NCI-H510A treated with DMSO at 0.1 percent for 48 hours (cell line): ENCODE measurements around the gene ODAD3.
"Not testable (repeated sequence)": the region's sequence is repeated elsewhere in the genome, so short reads cannot be mapped to it uniquely, and the experiment has no call there.

ENCODE experiments used
- DNase-seq: peaks from one replicate; lab custom pipeline; 2025; lab: John Stamatoyannopoulos, UW

Gene ODAD3

DNA sequence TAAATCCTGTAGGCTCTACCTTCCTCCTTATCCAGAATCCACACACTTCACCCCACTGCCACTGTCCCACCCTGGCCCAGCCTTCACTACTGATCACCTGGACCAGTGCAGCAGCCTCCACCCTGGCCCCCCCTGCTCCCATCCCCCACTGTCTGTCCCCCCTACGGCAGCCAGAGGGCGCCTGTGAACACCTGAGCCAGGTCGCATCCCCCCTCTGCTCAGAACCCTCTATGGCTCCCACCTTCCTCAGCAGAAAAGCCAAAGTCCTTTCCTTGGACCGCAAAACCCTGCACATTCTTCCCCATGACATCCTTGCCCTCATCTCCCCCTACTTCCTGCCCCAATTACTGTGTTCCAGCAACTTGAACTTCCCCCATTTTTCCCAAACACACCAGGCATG is 25.3 kb upstream of the ODAD3 start:
- no peak for DNase-seq

GRCh38 chr19:11458912-11459311 is 24.0 kb upstream of the ODAD3 start:
- DNase-seq = not testable (repeated sequence)

DNA sequence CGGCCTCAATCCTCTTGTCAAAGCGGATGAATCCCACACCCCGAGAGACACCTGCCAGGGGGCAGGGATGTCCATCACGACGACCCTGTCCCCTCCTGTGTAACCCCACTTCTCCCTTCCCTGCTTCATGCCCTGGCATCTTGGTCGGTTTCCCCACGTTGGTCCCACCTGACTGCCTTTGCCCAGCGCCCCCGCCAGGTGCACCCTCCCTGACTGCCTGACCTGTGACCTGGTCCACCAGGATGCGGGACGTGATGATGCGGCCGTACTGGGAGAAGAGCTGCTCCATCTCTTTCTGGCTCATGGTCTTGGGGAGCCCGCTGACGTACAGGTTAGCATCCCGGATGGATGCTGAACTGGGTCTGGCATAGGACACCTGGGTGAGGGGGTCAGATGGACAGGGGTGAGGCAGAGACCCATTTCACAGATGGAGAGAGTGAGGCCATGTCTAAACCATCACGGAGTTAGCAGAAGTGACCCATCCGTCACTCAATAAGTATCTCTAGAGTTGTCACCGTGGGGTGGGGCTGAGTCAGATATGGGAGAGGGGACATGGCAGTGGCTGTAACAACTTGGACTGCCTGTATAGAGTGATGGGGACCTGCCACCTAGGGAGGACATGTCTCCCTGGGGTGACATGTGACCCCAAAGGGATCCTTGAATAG is 23.4 kb upstream of the ODAD3 start:
- no peak for DNase-seq

DNA sequence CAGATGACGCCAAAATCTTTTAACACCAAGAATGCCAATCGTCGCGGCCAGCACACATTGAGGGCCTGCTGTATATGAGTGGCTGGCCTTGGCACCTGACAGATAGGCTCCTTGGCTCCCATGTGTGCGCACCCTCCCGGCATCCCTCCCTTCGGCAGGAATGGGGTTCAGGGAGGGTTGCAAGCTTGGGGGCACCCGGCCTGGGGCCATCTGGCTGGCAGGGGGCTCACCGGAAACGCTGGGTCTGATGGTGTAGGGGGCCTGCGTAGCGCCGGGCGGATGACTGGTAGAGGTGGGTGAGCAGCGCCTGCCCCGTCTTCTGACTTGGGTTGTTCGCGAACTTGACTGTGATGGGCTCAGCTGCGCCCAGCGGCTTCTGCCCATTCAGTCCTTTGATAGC is 22.9 kb upstream of the ODAD3 start:
- DNase-seq = no peak

- DNase-seq = no peak
Observed at GRCh38 chr19:11457115-11457514, 22.2 kb upstream of the ODAD3 start.

DNA sequence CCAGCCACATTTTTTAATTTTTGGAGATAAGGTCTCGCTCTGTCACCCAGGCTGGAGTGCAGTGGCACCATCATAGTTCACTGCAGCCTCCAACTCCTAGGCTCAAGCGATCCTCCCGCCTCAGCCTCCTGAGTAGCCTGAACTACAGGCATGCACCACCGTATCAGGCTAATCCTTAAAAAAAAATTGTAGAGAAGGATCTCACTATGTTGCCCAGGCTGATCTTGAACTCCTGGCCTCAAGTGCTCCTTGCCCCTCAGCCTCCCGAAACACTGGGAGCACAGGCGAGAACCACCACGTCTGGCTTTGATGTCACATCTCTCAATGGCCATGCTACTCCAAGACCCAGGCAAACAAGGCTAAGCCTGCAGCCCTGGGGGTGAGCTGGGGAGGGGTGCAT is 21.7 kb upstream of the ODAD3 start:
- no peak for DNase-seq

GRCh38 chr19:11455233-11455554 is 20.3 kb upstream of the ODAD3 start:
- DNase-seq = not testable (repeated sequence)

DNA sequence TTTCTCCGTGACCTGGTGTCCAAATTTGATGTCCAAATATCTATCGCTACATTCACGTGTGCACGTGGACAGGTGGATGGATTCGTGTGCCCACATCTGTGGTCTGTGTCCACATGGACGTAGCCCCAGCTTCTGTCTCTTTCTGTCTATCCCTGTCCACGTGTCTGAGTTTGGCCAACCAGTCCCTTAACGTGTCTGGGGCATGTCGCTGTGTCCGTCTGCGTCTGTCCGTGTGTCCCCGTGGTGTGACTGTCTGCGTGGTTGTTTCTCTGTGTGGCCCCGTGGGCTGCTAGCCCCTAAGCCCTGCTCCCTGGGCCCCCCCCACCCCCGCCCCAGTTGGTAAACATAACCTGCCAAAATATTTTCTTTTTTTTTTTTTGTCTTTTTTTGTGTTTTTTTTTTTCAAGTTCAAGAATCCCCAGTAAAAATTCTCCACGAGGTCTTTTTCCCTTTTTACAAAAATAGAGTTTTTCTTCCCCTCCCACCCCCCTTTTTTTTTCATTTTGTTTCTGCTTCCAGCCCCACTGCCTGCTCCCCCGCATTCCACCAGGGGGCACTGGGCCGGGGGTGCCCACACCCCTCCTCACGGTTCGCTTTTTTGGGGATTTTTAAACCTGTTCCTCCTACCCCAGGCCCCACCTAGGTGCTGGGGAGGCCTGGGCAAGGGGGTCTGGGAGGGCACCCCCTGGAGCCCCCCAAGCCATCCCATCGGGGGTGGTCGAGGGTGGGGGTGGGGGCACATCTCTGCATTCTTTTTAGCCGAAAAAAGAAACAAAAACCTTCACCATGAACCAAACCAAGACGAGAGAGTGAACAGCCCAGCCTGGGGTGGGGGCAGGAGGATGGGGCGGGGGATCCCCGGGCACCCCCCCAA is 18.8 kb upstream of the ODAD3 start:
- DNase-seq = no peak

DNA sequence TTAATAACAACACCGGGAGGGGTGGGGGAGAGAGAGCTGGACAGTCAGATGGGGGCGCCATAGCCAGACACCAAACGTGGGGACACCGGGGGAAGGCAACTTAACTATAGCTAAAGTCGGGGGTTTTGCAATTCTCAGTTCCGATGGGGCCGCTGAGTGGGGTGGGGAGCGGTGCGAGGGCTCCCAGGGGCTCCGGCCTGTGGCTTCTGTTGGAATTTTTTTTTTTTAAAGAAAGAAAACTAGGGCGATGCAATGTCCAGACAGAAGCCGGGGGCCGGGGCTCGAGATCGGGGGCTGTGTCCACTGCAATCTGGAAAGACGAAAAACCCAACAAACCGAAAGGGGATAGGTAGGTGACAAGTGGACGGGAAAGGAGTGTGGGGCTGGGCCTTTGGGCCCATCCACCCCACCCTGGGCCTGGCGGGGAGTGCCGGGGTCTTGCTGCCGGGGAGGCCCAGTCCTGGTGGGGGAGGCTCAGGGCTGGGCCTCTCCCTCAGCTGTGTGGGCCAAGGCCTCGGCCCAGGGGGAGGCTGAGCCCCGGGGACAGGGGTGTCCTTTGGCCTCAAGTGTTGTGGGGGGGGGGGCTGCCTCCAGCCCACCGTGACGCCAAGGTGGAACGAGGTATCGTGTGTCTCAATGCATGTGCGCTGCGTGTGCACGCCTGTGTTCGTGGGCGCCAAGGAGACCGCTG is 17.8 kb upstream of the ODAD3 start:
- DNase-seq = no peak

GRCh38 chr19:11451871-11452619 is 17.1 kb upstream of the ODAD3 start:
- DNase-seq = no peak

DNA sequence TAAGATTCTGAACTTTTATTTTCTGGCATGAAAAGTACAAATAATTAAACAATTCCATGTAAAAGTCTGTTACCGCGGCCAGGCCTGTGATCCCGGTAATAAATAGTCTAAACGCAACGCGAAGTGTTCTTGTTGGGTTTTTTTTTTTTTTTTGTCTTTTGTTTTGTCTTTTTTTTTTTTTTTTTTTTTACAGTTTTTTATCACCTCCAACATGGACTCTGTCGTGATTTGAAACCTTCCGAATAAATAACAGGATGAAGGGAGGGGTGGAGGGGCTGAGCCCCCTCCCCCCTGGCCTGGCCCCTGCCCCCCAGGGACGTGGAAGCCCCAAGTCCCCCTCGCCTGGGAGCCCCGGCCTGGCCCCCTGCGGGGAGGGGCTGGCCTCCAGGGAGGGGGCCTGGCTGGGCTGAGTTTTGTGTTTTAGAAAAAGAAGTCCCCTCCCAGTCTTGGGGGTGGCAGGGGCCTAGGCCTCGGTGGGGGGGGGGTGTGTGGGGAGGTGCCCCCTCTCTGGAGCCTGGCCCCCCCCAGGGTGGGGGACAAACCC is 16.5 kb upstream of the ODAD3 start:
- no peak for DNase-seq

DNA sequence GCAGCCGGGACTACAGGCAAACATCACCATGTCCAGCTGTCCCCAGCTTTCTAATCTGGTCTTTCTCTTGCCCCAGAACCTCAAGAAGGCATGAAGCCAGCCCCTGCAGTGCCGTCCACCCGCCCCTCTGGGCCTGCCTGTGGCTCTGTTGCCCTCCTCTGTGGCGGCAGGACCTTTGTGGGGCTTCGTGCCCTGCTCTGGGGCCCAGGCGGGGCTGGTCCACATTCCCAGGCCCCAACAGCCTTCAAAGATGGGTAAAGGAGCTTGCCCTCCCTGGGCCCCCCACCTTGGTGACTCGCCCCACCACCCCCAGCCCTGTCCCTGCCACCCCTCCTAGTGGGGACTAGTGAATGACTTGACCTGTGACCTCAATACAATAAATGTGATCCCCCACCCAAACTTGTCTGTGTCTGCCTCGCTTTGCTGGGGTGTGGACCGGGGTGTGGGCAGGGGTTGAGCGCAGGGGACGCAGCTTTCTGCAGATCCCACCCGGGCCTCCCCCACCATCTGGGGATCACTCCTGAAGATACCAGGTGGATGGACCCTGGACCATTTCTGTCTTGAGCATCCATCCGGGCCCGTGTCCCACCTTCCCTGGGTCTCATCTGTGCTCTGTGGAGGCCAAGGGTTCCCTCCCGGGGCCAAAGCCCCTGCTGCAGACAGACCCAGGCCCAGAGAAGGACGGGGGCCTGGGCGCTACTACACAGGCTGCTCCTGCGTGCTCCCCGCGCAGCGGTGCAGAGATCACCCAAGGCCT is 15.8 kb upstream of the ODAD3 start:
- no peak for DNase-seq

DNA sequence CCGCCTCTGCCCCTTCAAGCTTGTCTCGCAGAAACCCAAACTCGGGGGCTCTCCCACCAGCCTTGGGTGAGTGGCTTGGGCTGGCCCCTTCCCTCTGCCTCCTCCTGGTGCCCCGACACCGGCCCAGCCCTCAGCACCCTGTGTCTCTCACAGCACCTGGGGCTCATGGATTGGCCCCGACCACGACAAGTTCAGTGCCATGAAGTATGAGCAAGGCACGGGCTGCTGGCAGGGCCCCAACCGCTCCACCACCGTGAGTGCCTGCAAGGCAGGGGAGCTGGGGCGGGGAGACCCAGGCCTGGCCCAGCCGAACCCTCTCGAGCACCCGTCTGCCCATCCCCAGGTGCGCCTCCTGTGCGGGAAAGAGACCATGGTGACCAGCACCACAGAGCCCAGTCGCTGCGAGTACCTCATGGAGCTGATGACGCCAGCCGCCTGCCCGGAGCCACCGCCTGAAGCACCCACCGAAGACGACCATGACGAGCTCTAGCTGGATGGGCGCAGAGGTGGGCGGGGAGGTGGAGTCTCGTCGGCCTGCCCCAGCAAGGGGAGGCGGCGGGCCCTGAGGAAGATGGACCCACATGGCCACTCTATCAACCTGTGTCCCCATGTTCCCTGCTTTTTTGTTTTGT is 14.1 kb upstream of the ODAD3 start:
- DNase-seq = no peak

DNA sequence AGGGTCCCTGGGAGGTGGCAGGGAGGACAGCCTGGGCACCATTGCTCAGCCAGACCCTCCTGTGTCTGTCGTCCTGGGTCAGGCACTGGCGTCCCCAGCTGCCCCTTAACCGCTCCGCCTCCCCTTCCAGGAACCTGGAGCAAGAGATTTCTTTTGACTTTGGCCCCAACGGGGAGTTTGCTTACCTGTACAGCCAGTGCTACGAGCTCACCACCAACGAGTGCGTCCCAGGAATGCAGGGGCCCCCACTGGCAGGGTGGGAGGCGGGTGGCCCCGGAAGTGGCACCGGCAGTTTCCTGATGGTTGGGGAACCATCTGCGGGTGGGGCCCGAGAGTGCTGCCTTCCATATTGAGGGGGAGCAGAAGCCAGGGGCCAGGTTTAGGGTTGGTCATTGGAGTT is 13.5 kb upstream of the ODAD3 start:
- DNase-seq = no peak

DNA sequence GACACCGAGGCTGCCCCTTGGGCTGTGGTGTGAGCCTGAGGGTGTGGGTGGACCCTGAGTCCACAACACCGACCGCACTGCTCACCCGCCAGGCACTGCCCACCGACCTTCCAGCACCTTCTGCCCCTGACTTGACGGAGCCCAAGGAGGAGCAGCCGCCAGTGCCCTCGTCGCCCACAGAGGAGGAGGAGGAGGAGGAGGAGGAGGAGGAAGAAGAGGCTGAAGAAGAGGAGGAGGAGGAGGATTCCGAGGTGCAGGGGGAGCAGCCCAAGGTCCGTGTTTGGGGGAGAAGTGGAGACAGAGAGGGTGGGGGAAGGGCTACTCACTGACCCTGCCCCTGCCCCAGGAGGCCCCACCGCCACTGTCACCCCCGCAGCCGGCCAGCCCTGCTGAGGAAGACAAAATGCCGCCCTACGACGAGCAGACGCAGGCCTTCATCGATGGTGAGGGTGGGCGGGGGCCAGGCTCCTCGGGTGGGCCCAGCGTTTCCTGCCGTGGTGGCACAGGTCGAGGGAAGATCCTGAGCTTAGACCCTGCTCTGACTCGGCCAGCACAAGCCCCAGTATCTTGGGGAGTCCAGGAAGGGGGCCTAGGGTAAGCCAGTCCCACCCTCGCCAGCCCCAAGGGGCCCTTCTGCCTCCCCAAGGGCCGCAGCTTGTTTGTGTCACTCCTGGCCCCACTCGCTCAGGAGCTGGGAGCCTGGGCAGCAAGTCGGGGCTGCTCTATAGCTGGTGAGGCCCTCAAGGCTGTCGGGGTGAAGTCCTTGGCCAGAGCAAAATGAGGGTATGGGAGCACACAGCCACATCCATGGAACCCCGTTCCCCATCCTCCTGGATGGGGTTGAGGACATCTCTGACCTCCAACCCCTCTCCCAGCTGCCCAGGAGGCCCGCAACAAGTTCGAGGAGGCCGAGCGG is 12.7 kb upstream of the ODAD3 start:
- no peak for DNase-seq

DNA sequence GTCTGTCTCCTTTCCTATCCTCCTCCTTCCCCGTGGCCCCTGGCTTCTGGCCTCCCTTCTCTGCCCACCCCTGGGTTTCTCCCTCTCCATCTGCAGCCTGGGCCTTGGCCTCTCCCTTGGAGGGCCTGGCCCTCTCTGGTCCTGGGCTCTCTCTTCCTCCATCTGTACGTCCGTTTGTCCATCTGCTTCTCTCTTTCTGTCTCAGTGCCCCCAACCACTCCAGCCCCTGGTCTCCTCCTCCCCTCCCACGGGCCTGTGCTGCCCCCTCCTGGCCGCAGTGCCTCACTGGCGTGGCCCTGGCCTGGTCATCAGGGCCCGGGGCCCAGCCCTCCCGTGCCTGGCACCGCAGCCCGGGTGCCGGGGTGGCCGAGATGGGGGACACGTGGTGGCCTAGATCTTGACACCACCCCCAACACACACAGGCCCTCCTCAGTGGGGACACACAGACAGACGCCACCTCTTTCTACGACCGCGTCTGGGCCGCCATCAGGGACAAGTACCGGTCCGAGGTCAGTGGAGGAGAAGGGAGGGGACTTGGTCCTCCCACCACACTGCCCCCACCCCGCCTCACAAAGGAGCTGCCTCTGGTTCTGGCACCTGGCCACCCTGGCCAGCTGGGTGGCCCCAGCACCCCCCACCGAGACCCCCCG is 11.9 kb upstream of the ODAD3 start:
- no peak for DNase-seq

- DNase-seq = no peak
Observed at GRCh38 chr19:11446271-11446651, 11.3 kb upstream of the ODAD3 start.

GRCh38 chr19:11445141-11445540 is 10.2 kb upstream of the ODAD3 start:
- no peak for DNase-seq

DNA sequence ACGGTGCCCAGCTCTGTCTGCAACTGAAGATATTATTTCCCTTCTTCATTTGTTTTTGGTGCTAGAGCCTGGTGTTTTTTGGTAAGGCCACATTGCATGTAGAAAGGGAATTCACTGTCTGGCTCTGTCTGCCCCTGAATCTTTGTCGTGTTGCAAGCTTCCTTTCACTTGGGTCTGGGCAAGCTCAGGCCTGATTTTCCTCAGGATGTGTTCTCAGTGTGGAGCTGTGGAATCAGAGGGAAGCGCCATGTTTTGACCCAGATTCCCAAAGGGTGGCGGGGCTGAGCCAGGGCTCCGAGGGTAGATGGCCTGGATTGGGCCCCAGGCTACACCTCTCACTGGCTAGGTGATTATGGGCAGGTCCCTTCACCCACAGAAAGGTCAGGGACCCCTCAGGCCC is 9.1 kb upstream of the ODAD3 start:
- DNase-seq = no peak
